Activated CD4-positive, alpha-beta T cell treated with anti-CD3 and anti-CD28 coated beads, Interleukin-2, Interleukin-6, amounts not matched to agents 100 ng/mL and 50 ng/mL, durations not matched to agents 16 hours and 8 hours (primary cell): ENCODE results near the gene UGT1A9.
A peak's percentile ranks its signal among the peaks of the same experiment; 100 is the strongest.

Experiments
- DNase-seq: peaks from one replicate; pipeline ENCODE4 v3.0.0-alpha.2; 2020

The UGT1A9 gene

GRCh38 chr2:233800208-233800607 lies 128.5 kb downstream of the UGT1A9 start:
- no peak for DNase-seq

DNA sequence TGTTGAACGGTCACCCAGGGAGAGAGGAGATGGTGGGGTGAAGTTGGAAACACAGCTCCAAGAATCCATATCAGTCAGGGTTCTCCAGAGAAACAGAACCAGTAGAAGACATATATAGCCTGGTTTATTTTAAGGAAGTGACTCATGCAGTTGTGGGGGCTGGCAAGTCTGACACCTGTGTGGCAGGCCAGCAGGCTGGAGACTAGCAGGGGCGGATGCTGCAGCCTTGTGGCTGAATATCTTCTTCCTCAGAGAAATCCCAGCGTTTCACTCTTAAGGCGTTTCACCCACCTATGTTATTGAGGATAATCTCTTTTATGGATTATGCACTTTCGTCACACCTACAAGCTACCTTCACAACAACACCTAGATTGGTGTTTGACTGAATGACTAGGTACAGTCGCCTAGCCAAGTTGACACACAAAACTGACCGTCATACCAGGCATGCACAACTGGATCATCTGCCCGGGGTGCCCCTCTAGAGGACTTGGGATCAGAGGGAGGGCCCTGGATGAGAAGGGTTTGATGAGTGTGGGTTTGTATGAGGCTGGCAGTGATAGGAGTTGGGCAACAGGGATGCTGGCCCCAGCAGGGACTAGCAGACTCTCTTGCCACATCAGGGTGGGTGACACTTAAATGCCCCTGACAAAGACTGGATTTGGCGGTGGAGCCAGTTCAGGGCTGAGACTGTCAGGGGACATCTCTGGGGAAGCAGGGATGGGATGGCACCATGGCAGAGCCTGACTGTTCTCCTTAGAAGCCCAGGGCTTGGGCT lies 129.8 kb downstream of the UGT1A9 start:
- DNase-seq: no peak

- DNase-seq: no peak
Measured at GRCh38 chr2:233802132-233802815, 130.6 kb downstream of the UGT1A9 start.

GRCh38 chr2:233803292-233803911 lies 131.7 kb downstream of the UGT1A9 start:
- DNase-seq: no peak

DNA sequence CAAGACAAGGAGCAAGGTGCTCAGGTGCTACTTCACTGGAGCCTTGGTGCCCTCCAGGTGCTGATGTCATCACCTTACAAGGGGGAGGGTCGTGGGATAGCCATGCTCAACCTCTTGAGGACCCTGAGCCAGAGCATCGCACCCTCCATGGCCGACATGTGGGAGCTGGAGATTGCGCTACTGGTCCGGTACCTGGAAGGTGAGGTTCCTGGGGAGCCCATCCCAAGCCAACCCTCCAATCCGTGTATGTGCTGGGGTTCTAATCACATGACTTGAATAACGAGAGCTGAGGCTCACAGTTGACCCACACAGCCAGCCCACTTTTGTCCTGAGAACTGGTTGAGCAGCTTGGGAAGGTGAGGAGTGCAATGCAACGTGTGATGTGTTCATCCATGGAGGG lies 132.3 kb downstream of the UGT1A9 start:
- DNase-seq: no peak

GRCh38 chr2:233807215-233807865 lies 135.6 kb downstream of the UGT1A9 start:
- no peak for DNase-seq

DNA sequence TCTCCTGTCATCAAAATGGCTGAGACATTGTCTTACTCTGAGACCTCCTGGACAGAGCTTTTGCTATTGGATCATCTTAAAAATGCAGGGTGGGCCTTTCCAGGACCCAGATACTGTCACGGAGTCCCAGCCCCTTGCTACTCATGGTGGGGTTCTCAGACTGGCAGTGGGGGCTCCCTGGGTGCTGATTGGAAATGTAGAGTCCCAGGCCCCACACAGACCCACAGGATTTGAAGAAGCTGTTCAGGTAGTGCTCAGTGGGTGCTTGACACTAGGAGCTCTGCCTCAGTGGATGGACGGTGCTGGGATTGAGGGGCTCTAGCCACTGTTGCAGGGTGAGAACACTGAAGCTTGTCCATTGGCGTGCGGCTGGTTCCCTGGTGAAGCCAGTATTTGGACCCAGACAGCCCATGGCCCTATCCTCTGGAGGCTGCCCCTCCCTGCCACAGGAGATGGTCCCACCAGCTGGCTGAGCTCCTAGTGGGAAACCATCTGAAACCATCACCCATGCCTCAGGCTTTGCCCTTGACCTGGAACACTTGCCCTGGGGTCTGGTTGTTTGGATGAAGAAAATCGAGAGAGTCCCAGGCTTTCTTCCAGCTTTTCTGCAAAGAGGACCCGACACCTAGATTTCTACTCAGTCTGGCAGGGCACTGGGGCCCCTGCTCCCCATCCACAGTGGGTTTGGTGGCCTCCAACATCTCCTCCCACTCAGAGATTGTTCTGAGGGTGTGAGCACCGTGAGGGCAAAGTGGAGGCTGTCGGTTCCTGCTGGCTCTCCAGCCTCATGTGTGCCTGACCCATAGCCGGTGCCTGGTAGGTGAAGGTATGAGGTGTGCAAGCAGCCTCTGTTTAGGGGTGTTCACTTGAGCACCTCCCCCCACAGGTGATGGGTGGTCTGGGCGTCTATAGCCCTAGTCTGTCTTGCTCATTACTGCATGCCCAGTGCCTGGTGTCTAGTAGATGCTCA lies 136.6 kb downstream of the UGT1A9 start:
- no peak for DNase-seq

GRCh38 chr2:233810385-233810784 lies 138.7 kb downstream of the UGT1A9 start:
- DNase-seq: no peak

DNA sequence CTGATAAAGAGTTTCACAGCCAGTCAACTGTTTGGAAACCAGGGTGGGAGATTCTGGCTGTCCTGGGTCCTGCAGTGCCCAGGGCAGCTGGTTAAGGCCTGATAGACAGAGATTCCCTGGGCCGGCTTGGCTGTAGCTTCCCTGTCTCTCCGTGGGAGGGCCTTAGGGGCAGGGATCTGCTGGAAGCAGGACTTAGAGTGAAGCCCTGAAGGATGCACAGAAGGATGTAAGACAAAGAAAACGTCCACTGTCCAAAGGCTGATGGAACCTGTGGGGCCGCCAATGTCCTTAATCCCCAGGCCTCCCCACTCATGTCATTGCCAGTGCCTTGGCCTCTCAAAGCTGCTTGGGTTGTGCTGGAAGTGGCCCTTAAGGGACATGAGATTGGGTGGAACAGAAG lies 139.4 kb downstream of the UGT1A9 start:
- no peak for DNase-seq

DNA sequence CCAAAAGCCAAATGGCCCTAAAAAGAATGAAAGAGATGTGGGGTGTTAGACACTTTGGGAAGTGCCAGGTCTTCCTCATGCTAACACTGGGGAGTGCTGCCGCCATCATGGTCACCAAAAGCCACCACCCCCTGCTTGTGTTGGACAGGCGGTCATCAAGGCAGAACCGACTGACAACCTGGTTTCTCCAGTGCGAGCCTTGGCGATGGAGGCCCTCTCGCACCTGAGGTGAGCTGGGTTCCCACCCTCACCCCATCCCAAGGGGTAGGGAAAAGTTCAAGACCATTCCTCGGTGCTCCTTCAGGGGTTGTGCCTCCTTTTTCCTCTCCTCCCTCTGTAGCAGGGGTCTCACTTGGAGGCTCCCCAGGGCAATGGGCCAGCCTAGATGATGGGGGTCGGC lies 140.0 kb downstream of the UGT1A9 start:
- no peak for DNase-seq

- DNase-seq: no peak
Measured at GRCh38 chr2:233813236-233814055, 141.7 kb downstream of the UGT1A9 start.

- DNase-seq: peak; percentile 20
Measured at GRCh38 chr2:233814056-233814835, 142.5 kb downstream of the UGT1A9 start.

DNA sequence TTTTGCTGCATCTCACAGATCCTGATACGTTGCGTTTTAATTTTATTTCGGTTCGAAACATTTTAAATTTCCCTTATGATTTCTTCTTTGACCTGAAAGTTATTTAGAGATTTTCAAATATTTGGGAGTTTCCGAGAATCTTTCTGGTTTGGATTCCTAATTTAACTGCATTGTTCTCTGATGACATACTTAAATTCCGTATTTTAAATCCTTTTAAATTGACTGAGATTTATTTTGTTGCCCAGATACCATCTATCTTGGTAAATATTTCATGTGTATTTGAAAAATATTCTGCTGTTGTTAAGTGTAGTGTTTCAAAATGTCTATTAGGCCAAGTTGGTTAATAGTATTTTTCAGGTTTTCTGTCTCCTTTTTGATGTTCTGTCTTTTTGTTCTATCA lies 144.2 kb downstream of the UGT1A9 start:
- DNase-seq: no peak

- no peak for DNase-seq
Measured at GRCh38 chr2:233816334-233816733, 144.6 kb downstream of the UGT1A9 start.

GRCh38 chr2:233816771-233817170 lies 145.1 kb downstream of the UGT1A9 start:
- DNase-seq: no peak

DNA sequence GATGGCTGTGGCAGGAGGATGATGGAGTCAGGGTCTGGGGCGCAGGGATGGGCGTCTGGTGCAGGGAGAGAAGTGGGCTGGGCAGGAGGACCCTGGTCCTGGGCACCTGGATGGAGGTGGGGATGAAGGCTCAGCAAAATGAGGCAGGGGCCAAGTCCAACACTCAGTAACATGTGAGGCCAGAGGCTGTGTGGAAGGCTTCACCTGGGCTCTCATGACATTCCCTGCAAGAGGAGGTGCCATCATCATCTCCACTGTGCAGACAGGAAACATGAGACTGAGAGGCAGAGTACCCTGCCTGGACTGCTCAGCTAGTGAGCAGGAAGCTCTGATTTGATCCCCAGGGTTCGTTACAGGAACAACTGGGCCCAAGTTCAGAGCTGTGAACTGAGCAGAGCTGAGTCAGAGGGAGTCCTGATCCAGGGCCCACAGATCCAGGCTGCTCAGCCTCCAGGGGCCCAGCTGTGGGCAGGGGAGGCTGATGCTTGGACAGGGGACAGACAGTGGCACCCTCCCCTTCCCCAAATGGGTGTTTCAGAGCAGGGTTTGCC lies 145.7 kb downstream of the UGT1A9 start:
- no peak for DNase-seq

GRCh38 chr2:233817995-233818638 lies 146.4 kb downstream of the UGT1A9 start:
- no peak for DNase-seq

DNA sequence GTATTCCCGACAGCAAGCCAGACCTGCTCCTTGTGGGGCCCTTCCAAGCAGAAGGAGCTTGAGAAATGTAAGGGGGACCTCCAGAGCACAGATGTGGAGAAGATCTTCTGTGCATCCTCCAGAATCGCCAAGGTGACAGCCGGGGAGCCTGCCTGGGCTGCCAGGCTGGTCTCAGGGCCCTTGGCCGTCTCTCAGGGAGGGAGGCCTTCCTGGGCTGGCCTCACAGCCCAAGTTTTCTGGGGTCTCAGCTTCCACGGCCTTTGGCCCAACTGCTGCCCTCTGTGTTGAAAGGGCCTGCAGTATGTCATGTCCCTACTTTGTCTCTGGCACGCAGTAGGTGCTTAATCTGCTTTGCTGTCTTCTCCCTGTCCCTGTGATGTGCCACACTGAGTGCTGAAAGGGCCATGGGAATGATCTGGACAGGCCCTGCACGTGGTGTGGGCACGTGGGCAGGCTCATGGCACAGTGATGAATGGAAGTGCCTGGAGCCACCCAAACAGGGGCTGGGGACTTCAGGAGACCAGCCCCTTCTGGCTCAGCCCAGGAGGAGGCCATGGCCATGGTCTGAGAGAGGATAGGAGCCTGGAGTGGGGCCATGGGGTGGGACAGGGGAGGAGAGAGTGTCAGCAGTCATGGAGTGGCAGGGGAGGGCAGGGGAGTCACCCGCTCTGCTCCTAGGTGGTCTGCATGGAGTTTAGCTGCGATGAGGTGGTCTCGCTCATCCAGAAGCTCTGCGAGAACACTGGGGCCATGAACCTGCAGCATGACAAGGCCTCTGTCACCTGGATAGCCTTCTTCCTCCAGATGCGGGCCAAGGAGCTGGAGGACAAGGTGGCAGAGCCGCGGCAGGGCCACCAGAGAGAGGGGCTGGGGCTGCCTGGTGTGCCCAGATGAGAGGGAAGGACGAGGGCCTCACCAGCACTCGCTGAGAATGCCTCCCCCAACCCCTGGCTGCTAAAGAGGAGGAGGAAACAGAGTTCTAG lies 147.2 kb downstream of the UGT1A9 start:
- no peak for DNase-seq
